Breast epithelium (tissue), 3 donors: Measurements from ENCODE around the gene CAMK4.

Experiments used
- POLR2AphosphoS5 ChIP-seq, 3 donors: sonication (generic); formaldehyde crosslinking; IDR thresholded peaks; one replicate each; pipeline ENCODE4 v1.6.1; 2017; ENCODE audit warnings: antibody characterized with exemption in 3 of 3
- TF ChIP-seq, protein P1 (sequence below), 3 donors: fragments of 450-650 bp; IDR thresholded peaks; one replicate each; pipeline ENCODE4 v1.5.1; 2016 to 2017; ENCODE audit warnings: antibody characterized with exemption in 3 of 3, mild to moderate bottlenecking in 3 of 3, moderate library complexity in 3 of 3

GRCh38 chr5:111277061-111277460 is 52.9 kb downstream of the CAMK4 start:
- TF ChIP-seq, protein P1, sequence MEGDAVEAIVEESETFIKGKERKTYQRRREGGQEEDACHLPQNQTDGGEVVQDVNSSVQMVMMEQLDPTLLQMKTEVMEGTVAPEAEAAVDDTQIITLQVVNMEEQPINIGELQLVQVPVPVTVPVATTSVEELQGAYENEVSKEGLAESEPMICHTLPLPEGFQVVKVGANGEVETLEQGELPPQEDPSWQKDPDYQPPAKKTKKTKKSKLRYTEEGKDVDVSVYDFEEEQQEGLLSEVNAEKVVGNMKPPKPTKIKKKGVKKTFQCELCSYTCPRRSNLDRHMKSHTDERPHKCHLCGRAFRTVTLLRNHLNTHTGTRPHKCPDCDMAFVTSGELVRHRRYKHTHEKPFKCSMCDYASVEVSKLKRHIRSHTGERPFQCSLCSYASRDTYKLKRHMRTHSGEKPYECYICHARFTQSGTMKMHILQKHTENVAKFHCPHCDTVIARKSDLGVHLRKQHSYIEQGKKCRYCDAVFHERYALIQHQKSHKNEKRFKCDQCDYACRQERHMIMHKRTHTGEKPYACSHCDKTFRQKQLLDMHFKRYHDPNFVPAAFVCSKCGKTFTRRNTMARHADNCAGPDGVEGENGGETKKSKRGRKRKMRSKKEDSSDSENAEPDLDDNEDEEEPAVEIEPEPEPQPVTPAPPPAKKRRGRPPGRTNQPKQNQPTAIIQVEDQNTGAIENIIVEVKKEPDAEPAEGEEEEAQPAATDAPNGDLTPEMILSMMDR (IDR thresholded peaks at IDR 0.05): no peak
- no peak for TF ChIP-seq POLR2AphosphoS5 (IDR thresholded peaks at IDR 0.05)
